OCI-LY1 (cell line): ENCODE results near the gene RHOJ.

Experiments
- H2AFZ ChIP-seq: fragments of 200-600 bp; sonication (generic), shearing (Covaris generic); 2 replicates; pipeline ENCODE4 v1.6.0; 2014; ENCODE audit warnings: antibody characterized with exemption, mild to moderate bottlenecking, low read length
- H3F3A ChIP-seq: fragments of 200-600 bp; sonication (generic), shearing (Covaris generic); 2 replicates; pipeline ENCODE4 v1.6.0; 2014; ENCODE audit warnings: mild to moderate bottlenecking, antibody characterized with exemption, low read length, moderate library complexity; ENCODE audit not compliant: insufficient read depth
- H3K27ac ChIP-seq: fragments of 200-600 bp; sonication (generic); 2 replicates; pipeline ENCODE4 v1.5.1; 2014; ENCODE audit warnings: low read length, mixed run types, mild to moderate bottlenecking, low read depth; ENCODE audit not compliant: poor library complexity, severe bottlenecking
- H3K27me3 ChIP-seq: fragments of 200-600 bp; sonication (generic); 2 replicates; pipeline ENCODE4 v1.6.0; 2014; ENCODE audit warnings: antibody characterized with exemption, mild to moderate bottlenecking, low read length, moderate library complexity; ENCODE audit not compliant: insufficient read depth
- H3K36me3 ChIP-seq: fragments of 200-600 bp; sonication (generic); 2 replicates; pipeline ENCODE4 v1.6.1; 2014; ENCODE audit warnings: mild to moderate bottlenecking, antibody characterized with exemption, low read length, moderate library complexity, mixed read lengths; ENCODE audit not compliant: insufficient read depth
- H3K4me1 ChIP-seq: fragments of 200-600 bp; sonication (generic); 2 replicates; pipeline ENCODE4 v1.5.1; 2014; ENCODE audit warnings: mild to moderate bottlenecking, low read length, moderate library complexity; ENCODE audit not compliant: insufficient read depth, severe bottlenecking
- H3K4me2 ChIP-seq: fragments of 200-600 bp; sonication (generic), shearing (Covaris generic); 2 replicates; pipeline ENCODE4 v1.6.1; 2014; ENCODE audit warnings: low read length
- H3K4me3 ChIP-seq: fragments of 200-600 bp; sonication (generic); 2 replicates; pipeline ENCODE4 v1.5.1; 2014; ENCODE audit warnings: low read length, low read depth, mild to moderate bottlenecking, mixed read lengths; ENCODE audit not compliant: poor library complexity, severe bottlenecking
- H3K79me2 ChIP-seq: fragments of 200-600 bp; shearing (Covaris generic); 2 replicates; pipeline ENCODE4 v1.6.1; 2016; ENCODE audit warnings: mixed run types, low read length, mixed read lengths; ENCODE audit not compliant: insufficient read depth
- H3K9ac ChIP-seq: fragments of 200-600 bp; sonication (generic), shearing (Covaris generic); 2 replicates; pipeline ENCODE4 v1.6.1; 2014; ENCODE audit warnings: mild to moderate bottlenecking, low read length, mixed read lengths
- H3K9me2 ChIP-seq: fragments of 200-600 bp; sonication (generic), shearing (Covaris generic); 2 replicates; pipeline ENCODE4 v1.6.1; 2014; ENCODE audit warnings: low read depth, mild to moderate bottlenecking, low read length, mixed read lengths
- H3K9me3 ChIP-seq: fragments of 200-600 bp; shearing (Covaris generic); 2 replicates; pipeline ENCODE4 v1.6.1; 2014; ENCODE audit warnings: low read length, mixed read lengths
- H4K20me1 ChIP-seq: fragments of 200-600 bp; sonication (generic), shearing (Covaris generic); 2 replicates; pipeline ENCODE4 v1.6.0; 2016; ENCODE audit warnings: mild to moderate bottlenecking, low read length; ENCODE audit not compliant: insufficient read depth
- EZH2 ChIP-seq: fragments of 200-600 bp; sonication (generic), shearing (Covaris generic); IDR thresholded peaks from 2 replicates; pipeline ENCODE4 v1.8.0; 2017; ENCODE audit warnings: borderline replicate concordance, mixed run types, mild to moderate bottlenecking, antibody characterized with exemption, low read length, moderate library complexity, mixed read lengths
- TF ChIP-seq, protein P1 (sequence below): fragments of 200-600 bp; sonication (generic), shearing (Covaris generic); IDR thresholded peaks from 2 replicates; pipeline ENCODE4 v1.5.1; 2017; ENCODE audit warnings: mild to moderate bottlenecking, antibody characterized with exemption, low read length, moderate library complexity, mixed read lengths

RHOJ gene

DNA sequence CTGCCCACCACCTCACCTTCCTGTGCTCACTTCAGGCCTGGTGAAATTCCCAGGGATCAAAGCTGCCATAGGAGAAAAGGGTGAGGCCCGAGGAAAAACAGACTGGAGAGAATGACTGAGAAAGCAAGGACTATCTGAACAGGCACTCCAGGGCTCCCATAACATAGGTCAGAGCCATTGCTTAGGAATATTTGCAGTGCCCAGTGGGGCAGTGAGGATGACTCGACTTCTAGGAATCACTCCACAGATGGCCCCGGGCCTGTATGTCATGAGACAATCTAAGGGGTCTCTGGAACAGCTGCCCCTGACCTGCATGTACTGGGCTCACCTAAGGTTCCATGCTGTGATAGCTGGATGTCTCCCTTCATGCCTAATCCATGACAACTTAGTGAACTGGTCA lies 62.9 kb downstream of the RHOJ start:
- H3K9me2 ChIP-seq, result no peaks in the 10 kb centered on the region
- H3K9me3 ChIP-seq, result no peaks in the 10 kb centered on the region
- no peak overlapping the region for H3K9ac ChIP-seq
- H3K27me3 ChIP-seq, result no peaks in the 10 kb centered on the region; the same call in 1 of the 2 replicates
- no peak overlapping the region for H3K4me2 ChIP-seq
- H2AFZ ChIP-seq, result no peak overlapping the region
- H3K27ac ChIP-seq, result no peak overlapping the region
- no peaks in the 10 kb centered on the region for H3K79me2 ChIP-seq
- no peak for TF ChIP-seq EZH2
- TF ChIP-seq, protein P1, sequence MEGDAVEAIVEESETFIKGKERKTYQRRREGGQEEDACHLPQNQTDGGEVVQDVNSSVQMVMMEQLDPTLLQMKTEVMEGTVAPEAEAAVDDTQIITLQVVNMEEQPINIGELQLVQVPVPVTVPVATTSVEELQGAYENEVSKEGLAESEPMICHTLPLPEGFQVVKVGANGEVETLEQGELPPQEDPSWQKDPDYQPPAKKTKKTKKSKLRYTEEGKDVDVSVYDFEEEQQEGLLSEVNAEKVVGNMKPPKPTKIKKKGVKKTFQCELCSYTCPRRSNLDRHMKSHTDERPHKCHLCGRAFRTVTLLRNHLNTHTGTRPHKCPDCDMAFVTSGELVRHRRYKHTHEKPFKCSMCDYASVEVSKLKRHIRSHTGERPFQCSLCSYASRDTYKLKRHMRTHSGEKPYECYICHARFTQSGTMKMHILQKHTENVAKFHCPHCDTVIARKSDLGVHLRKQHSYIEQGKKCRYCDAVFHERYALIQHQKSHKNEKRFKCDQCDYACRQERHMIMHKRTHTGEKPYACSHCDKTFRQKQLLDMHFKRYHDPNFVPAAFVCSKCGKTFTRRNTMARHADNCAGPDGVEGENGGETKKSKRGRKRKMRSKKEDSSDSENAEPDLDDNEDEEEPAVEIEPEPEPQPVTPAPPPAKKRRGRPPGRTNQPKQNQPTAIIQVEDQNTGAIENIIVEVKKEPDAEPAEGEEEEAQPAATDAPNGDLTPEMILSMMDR, result no peak
- H3K4me3 ChIP-seq, result no peak overlapping the region
- H3K4me1 ChIP-seq, result no peaks in the 10 kb centered on the region
- H4K20me1 ChIP-seq, result no peaks in the 10 kb centered on the region
- no peaks in the 10 kb centered on the region for H3F3A ChIP-seq
- no peaks in the 10 kb centered on the region for H3K36me3 ChIP-seq

DNA sequence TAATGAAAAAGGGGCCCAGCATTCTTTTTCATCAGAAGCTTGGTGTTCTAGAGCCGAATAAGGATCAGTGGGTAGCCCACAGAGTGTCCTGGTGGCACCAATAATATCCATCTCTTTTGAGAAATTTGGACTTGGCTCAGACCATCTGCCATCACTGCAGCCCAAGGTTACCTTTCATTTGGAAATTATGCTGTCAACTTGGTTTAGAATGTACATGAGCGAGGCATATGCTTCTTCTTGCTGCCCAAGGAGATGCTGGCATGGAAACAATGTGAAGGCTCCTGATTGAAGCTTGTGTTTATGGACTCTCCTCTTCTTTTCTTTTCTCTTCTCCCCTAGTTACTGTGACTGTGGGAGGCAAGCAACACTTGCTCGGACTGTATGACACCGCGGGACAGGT lies 64.5 kb downstream of the RHOJ start:
- no peaks in the 10 kb centered on the region; the same call in 1 of the 2 replicates for H3K27me3 ChIP-seq
- H3K9me3 ChIP-seq, result no peaks in the 10 kb centered on the region
- no peaks in the 10 kb centered on the region for H3K9me2 ChIP-seq
- H2AFZ ChIP-seq, result no peak overlapping the region
- H3F3A ChIP-seq, result no peaks in the 10 kb centered on the region
- TF ChIP-seq, protein P1, result no peak
- no peak for TF ChIP-seq EZH2
- no peak overlapping the region for H3K9ac ChIP-seq
- H4K20me1 ChIP-seq, result no peaks in the 10 kb centered on the region
- H3K4me1 ChIP-seq, result no peaks in the 10 kb centered on the region
- no peak overlapping the region for H3K27ac ChIP-seq
- no peak overlapping the region for H3K4me2 ChIP-seq
- H3K79me2 ChIP-seq, result no peaks in the 10 kb centered on the region
- H3K4me3 ChIP-seq, result no peak overlapping the region
- no peaks in the 10 kb centered on the region for H3K36me3 ChIP-seq

DNA sequence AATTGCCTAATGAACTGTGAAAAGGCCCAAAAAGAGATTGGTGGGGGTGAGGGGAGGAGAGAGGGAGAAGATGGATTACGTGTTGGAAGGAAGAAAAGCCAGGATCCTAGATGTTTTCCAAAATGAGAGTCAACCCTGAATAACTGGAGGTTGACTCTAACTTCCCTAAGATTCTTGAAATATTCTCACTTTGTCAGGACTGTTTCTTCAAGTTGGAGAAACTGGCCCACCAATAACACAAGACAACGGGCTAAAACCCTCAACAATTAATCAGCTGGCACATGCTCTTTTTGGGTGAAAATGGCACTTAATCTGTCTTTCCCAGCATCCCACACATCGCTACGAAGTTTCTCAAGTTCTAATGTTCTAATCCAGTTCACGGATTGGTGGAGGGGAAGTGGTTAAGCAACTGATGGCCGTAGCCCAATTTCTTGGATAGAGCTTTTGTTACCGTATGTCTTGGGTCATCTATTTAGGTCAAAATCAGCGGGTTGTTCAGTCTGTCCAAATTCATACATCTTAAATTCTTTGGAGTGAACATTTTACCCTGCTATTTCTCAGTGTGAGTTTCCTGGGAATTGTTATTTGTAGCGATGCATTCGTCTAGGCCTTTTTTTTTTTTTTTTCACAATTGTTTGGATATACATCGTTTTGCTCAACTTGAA lies 65.5 kb downstream of the RHOJ start:
- H3K9ac ChIP-seq, result no peak overlapping the region

More for the DNA sequence above, 65.5 kb downstream of the RHOJ start:
- no peaks in the 10 kb centered on the region; the same call in 1 of the 2 replicates for H3K27me3 ChIP-seq
- no peak for TF ChIP-seq EZH2
- TF ChIP-seq, protein P1, result no peak
- no peak overlapping the region for H3K27ac ChIP-seq
- no peak overlapping the region for H3K4me3 ChIP-seq
- H3K4me1 ChIP-seq, result no peaks in the 10 kb centered on the region
- no peaks in the 10 kb centered on the region for H3K9me2 ChIP-seq
- no peaks in the 10 kb centered on the region for H3F3A ChIP-seq
- no peak overlapping the region for H3K4me2 ChIP-seq
- no peaks in the 10 kb centered on the region for H3K36me3 ChIP-seq
- H3K9me3 ChIP-seq, result no peaks in the 10 kb centered on the region
- H2AFZ ChIP-seq, result no peak overlapping the region
- no peaks in the 10 kb centered on the region for H4K20me1 ChIP-seq
- no peaks in the 10 kb centered on the region for H3K79me2 ChIP-seq
